Measurements from ENCODE around the gene PAM16.

PAM16 gene

DNA sequence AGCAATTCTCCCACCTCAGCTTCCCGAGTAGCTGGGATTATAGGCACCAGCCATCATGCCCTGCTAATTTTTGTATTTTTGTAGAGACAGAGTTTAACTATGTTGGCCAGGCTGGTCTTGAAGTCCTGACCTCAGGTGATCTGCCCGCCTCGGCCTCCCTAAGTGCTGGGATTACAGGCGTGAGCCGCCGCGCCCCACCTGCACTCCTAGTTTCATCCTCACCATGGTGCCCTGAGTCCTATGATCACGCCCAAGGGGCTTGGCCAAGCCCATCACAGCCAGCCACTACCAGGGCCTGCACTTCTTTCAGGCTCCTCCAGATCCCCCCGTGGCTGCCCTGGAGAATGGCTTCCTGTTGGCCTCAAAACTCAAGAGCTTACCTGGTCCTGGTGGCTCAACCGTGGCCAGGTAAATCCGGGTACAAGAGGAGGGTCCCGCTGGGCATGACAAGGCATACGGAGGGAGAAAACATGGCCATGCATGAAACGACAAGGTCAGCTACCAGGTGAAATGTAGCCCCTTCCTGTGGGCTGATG is 57.9 kb downstream of the PAM16 start:
- no peak for DNase-seq

DNA sequence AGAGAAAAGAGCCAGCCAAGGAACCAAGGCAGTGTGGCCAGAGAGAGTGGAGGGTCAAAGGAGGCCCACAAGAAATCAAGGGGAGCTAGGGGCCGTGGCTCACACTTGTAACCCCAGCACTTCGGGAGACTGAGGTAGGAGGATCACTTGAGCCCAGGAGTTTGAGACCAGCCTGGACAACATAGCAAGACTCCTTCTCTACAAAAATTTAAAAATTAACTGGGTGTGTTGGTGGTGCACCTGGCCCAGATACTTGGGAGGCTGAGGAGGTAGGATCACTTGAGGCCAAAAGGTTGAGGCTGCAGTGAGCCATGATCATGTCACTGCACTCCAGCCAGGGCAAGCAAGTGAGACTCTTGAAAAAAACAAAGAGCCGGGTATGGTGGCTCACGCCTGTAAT is 59.4 kb downstream of the PAM16 start:
- DNase-seq: no peak

Data from NCI-H2029 (cell line).